CD4-positive, alpha-beta T cell treated with Interferon alpha-2 for 1 hour (primary cell): ENCODE data around the gene SCN5A.
"Not testable (repeated sequence)": the region's sequence is repeated elsewhere in the genome, so short reads cannot be mapped to it uniquely, and the experiment has no call there.

Experiments
- DNase-seq, 2 donors: peaks; one replicate each; pipeline ENCODE4 v3.0.0-alpha.2; 2020 to 2022

The SCN5A gene

GRCh38 chr3:38576131-38576525 is 73.4 kb downstream of the SCN5A start:
- no peak for DNase-seq

GRCh38 chr3:38575279-38575843 is 74.1 kb downstream of the SCN5A start:
- no peak for DNase-seq

- DNase-seq: no peak
Measured at GRCh38 chr3:38574411-38575278, 74.8 kb downstream of the SCN5A start.

- no peak for DNase-seq
Measured at GRCh38 chr3:38573556-38573955, 75.9 kb downstream of the SCN5A start.

- no peak for DNase-seq
Measured at GRCh38 chr3:38573111-38573510, 76.4 kb downstream of the SCN5A start.

- no peak for DNase-seq
Measured at GRCh38 chr3:38567498-38567897, 82.0 kb downstream of the SCN5A start.

GRCh38 chr3:38566794-38567193 is 82.7 kb downstream of the SCN5A start:
- DNase-seq: not testable (repeated sequence)

- DNase-seq: no peak
Measured at GRCh38 chr3:38566215-38566528, 83.3 kb downstream of the SCN5A start.

- no peak for DNase-seq
Measured at GRCh38 chr3:38565339-38566214, 83.9 kb downstream of the SCN5A start.

GRCh38 chr3:38564631-38565338 is 84.7 kb downstream of the SCN5A start:
- DNase-seq: no peak

GRCh38 chr3:38563886-38564270 is 85.6 kb downstream of the SCN5A start:
- no peak for DNase-seq

- DNase-seq: no peak
Measured at GRCh38 chr3:38563070-38563885, 86.2 kb downstream of the SCN5A start.

GRCh38 chr3:38562467-38562925 is 87.0 kb downstream of the SCN5A start:
- no peak for DNase-seq

- no peak for DNase-seq
Measured at GRCh38 chr3:38561746-38562466, 87.6 kb downstream of the SCN5A start.

GRCh38 chr3:38560996-38561717 is 88.3 kb downstream of the SCN5A start:
- DNase-seq: no peak

GRCh38 chr3:38560284-38560683 is 89.2 kb downstream of the SCN5A start:
- no peak for DNase-seq

GRCh38 chr3:38558864-38559263 is 90.6 kb downstream of the SCN5A start:
- no peak for DNase-seq

- no peak for DNase-seq
Measured at GRCh38 chr3:38556640-38557358, 92.7 kb downstream of the SCN5A start.

- DNase-seq: no peak
Measured at GRCh38 chr3:38555926-38556325, 93.6 kb downstream of the SCN5A start.
